ENCODE results near the gene JAKMIP2. TPM values are rescaled to one million over a fixed set of nuclear protein-coding genes. Genes with fewer than 3 reads are reported as not detected.

JAKMIP2 gene
- total and polyA plus RNA-seq, 12 donors = 0.06 to 0.71 (median 0.14) TPM; not detected in 3

GRCh38 chr5:147740864-147741263 is 41.7 kb downstream of the JAKMIP2 start:
- 93 to 98% methylated on average over 4 of the region's 4 CpGs for WGBS, 2 donors
- Histone ChIP-seq H3K36me3 (no peaks in the 10 kb centered on the region), H3K27me3 (peaks cover 0 to 4% (median 0%) of the 10 kb centered on the region in 7 donors), H3K27ac (no peak overlapping the region), H3K9me3 (no peaks in the 10 kb centered on the region), H3K4me1 (peaks cover 0 to 11% (median 0%) of the 10 kb centered on the region in 9 donors), H3K4me3 (no peak overlapping the region)
- no peak for ATAC-seq
- no peak for TF ChIP-seq CTCF (IDR thresholded peaks at IDR 0.05)
- no peak for DNase-seq
- intact Hi-C loops (cut with DNase I) = no loop called here

GRCh38 chr5:147737921-147738320 is 44.6 kb downstream of the JAKMIP2 start:
- DNase-seq (no peak), ATAC-seq (no peak)
- 74 to 77% methylated on average over 3 of the region's 3 CpGs for WGBS, 2 donors
- no peak overlapping the region for H3K27ac ChIP-seq
- no peak for TF ChIP-seq CTCF (IDR thresholded peaks at IDR 0.05)
- no peaks in the 10 kb centered on the region for H3K36me3 ChIP-seq
- peaks cover 0 to 4% (median 0%) of the 10 kb centered on the region in 9 donors for H3K4me1 ChIP-seq
- H3K9me3 ChIP-seq = no peaks in the 10 kb centered on the region
- H3K4me3 ChIP-seq = no peak overlapping the region
- intact Hi-C loops (cut with DNase I) = no loop called here
- peaks cover 0 to 4% (median 0%) of the 10 kb centered on the region in 7 donors for H3K27me3 ChIP-seq

- Histone ChIP-seq H3K9me3 (no peaks in the 10 kb centered on the region), H3K4me3 (no peak overlapping the region), H3K27me3 (peaks cover 0 to 4% (median 0%) of the 10 kb centered on the region in 7 donors), H3K36me3 (no peaks in the 10 kb centered on the region), H3K4me1 (no peaks in the 10 kb centered on the region), H3K27ac (no peak overlapping the region)
- TF ChIP-seq CTCF (IDR thresholded peaks at IDR 0.05) = no peak
- no peak for DNase-seq
- intact Hi-C loops (cut with DNase I) = no loop called here
- no peak for ATAC-seq
Observed at GRCh38 chr5:147735621-147736125, 46.9 kb downstream of the JAKMIP2 start.

GRCh38 chr5:147734894-147735293 is 47.6 kb downstream of the JAKMIP2 start:
- DNase-seq = no peak
- intact Hi-C loops (cut with DNase I) = no loop called here
- 72 to 80% methylated on average over 4 of the region's 4 CpGs for WGBS, 2 donors

More at GRCh38 chr5:147734894-147735293, 47.6 kb downstream of the JAKMIP2 start:
- TF ChIP-seq CTCF (IDR thresholded peaks at IDR 0.05) = no peak
- H3K4me1 ChIP-seq = no peaks in the 10 kb centered on the region
- peaks cover 0 to 4% (median 0%) of the 10 kb centered on the region in 7 donors for H3K27me3 ChIP-seq
- no peaks in the 10 kb centered on the region for H3K36me3 ChIP-seq
- H3K4me3 ChIP-seq = no peak overlapping the region
- H3K9me3 ChIP-seq = no peaks in the 10 kb centered on the region
- no peak overlapping the region for H3K27ac ChIP-seq
- ATAC-seq = no peak
